ENCODE results near the gene ATF7IP.

GRCh38 chr12:14384783-14385638 lies 19.5 kb downstream of the ATF7IP start:
- peak; percentile 17 for TF ChIP-seq POLR2A (IDR thresholded peaks at IDR 0.05; ENCODE audit: extremely low read depth, insufficient read length)
- TF ChIP-seq, protein P1, sequence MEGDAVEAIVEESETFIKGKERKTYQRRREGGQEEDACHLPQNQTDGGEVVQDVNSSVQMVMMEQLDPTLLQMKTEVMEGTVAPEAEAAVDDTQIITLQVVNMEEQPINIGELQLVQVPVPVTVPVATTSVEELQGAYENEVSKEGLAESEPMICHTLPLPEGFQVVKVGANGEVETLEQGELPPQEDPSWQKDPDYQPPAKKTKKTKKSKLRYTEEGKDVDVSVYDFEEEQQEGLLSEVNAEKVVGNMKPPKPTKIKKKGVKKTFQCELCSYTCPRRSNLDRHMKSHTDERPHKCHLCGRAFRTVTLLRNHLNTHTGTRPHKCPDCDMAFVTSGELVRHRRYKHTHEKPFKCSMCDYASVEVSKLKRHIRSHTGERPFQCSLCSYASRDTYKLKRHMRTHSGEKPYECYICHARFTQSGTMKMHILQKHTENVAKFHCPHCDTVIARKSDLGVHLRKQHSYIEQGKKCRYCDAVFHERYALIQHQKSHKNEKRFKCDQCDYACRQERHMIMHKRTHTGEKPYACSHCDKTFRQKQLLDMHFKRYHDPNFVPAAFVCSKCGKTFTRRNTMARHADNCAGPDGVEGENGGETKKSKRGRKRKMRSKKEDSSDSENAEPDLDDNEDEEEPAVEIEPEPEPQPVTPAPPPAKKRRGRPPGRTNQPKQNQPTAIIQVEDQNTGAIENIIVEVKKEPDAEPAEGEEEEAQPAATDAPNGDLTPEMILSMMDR (IDR thresholded peaks at IDR 0.05; ENCODE audit: low read depth, low read length), result no peak
- peak; percentile 64 for TF ChIP-seq MAX (IDR thresholded peaks at IDR 0.05; ENCODE audit: low read depth, low read length)
- TF ChIP-seq MYC (IDR thresholded peaks at IDR 0.05; ENCODE audit: low read depth, low read length), result peak; percentile 69
